ENCODE results near the gene BIRC6.

Gene BIRC6

GRCh38 chr2:32663864-32664263 is 307.0 kb downstream of the BIRC6 start:
- TF ChIP-seq Cebpa-rat (IDR thresholded peaks at IDR 0.05): no peak
- Histone ChIP-seq H3K27me3 (no peaks in the 10 kb centered on the region), H3K4me2 (no peak overlapping the region), H3K27ac (no peak overlapping the region), H3K4me1 (no peaks in the 10 kb centered on the region), H4K20me1 (peaks cover 0 to 7% (median 0%) of the 10 kb centered on the region in 11 experiments; a peak in 2 of 22 replicates), H3K9ac (no peak overlapping the region), H3K4me3 (no peak overlapping the region), H3K9me3 (replicated peaks in 1 of 11) (peaks cover 5 to 15% (median 7%) of the 10 kb centered on the region in 11 experiments; a peak in 15 of 22 replicates), H3K36me3 (peaks cover 36 to 72% (median 55%) of the 10 kb centered on the region in 11 experiments)

- Histone ChIP-seq H3K4me2 (no peak overlapping the region), H4K20me1 (peaks cover 0 to 7% (median 0%) of the 10 kb centered on the region in 11 experiments; a peak in 2 of 22 replicates), H3K4me3 (no peak overlapping the region), H3K27ac (no peak overlapping the region), H3K9ac (no peak overlapping the region), H3K9me3 (replicated peaks in 1 of 11) (no peaks in the 10 kb centered on the region), H3K36me3 (peaks cover 36 to 86% (median 59%) of the 10 kb centered on the region in 11 experiments), H3K27me3 (no peaks in the 10 kb centered on the region), H3K4me1 (no peaks in the 10 kb centered on the region)
- no peak for TF ChIP-seq Cebpa-rat (IDR thresholded peaks at IDR 0.05)
Measured at GRCh38 chr2:32666704-32667103, 309.9 kb downstream of the BIRC6 start.

GRCh38 chr2:32668254-32668653 is 311.4 kb downstream of the BIRC6 start:
- Histone ChIP-seq H3K36me3 (peaks cover 37 to 96% (median 70%) of the 10 kb centered on the region in 11 experiments), H3K4me1 (no peaks in the 10 kb centered on the region), H3K27ac (no peak overlapping the region), H3K4me2 (no peak overlapping the region), H4K20me1 (peaks cover 0 to 1% (median 0%) of the 10 kb centered on the region in 11 experiments; a peak in 1 of 22 replicates), H3K9ac (no peak overlapping the region), H3K27me3 (no peaks in the 10 kb centered on the region), H3K4me3 (no peak overlapping the region), H3K9me3 (replicated peaks in 1 of 11) (no peaks in the 10 kb centered on the region)
- no peak for TF ChIP-seq Cebpa-rat (IDR thresholded peaks at IDR 0.05)
